HG03520 (cell line): ENCODE results near the gene CCDC81.
"Not testable (repeated sequence)": the region's sequence is repeated elsewhere in the genome, so short reads cannot be mapped to it uniquely, and the experiment has no call there.

ENCODE experiments used
- ATAC-seq: cut with Tn5 transposase; IDR thresholded peaks from one replicate; pipeline ENCODE4 v1.9.1; 2021; ENCODE audit warnings: mild to moderate bottlenecking, moderate library complexity; ENCODE audit not compliant: unreplicated experiment

The CCDC81 gene

DNA sequence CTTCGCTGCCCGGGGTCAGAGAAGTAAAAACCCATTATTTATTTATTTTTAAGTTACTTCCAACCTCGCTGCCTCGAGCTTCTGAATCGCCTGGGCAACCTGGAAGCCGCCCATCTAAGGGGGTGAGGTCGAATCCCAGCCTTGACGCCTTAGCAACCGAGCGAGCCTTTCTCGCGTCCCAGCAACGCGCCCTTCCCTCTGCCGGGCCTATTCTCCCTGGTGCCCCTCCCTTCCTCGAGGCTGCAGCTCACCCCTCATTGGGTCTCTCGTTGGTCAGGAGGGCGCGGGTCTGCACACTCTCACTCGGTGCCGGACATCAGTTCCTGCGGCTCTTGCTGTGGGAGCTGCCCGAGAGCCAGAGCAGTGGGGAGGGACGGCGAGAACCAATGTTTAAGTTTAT lies at the start of gene CCDC81:
Gene CCDC81, plus strand, starts transcription at position 302 of the 400 bp plus-strand sequence. CDS start 277 bp downstream, outside the sequence.
- no peak for ATAC-seq

DNA sequence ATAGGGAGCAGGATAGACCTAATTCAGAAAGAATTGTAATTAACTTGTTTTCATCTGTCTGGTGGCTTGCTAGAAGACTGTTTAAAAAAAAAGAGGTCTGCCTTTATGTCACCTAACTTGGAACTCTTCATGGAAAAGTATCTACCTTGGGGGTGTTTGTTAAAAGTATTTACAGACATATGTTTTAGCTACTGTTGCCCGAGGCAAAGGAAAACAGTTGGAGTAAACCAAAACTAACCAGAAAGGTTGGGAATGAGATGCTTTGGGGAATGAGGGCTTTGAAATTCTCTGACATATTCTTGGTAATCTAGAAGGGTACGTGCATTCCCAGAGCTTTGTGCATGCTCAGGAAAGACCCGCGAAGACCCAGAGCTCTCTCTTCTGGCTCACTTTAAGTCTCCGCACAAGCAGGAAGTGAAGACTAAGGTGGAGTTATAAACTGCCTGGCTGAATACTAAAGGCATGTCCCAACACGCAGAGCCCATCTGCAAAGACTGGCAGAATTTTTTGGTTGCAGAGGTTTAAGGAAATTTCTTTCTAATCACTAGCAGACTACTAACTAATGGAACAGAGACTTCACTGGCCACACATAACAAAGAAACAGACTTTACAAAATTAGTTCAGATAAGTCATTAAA lies 39.4 kb upstream of the CCDC81 start:
- ATAC-seq = no peak

DNA sequence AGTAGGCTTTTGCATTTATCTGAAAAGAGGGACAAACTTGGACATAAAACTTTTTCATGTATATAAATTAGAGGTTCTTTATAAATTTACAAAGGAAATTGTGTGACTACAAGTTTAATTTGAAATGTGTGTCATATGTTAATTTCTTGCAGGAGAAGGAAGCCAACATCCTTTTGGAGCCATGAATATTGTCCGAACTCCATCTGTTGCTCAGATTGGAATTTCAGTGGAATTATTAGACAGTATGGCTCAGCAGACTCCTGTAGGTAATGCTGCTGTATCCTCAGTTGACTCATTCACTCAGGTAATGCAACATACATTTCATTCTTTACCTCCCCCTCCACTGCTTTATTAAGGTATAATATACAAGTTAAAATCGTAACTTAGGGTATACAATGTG lies 37.5 kb upstream of the CCDC81 start:
- no peak for ATAC-seq

DNA sequence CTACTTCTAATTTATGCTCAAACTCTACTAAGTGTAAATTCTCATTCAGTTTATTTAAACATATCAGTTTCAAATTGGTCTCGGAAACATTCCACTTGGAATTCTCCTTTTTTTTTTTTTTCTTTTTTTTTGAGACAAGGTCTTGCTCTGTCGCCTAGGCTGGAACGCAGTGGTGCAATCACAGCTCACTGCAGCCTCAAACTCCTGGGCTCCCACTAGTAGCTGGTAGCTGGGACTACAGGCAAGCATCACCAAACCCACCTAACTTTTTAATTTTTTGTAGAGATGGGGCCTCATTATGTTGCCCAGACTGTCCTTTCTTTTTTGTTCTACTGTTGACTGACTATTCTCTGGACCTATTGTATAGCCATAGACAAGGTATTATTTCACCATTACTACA lies 33.3 kb upstream of the CCDC81 start:
- no peak for ATAC-seq

DNA sequence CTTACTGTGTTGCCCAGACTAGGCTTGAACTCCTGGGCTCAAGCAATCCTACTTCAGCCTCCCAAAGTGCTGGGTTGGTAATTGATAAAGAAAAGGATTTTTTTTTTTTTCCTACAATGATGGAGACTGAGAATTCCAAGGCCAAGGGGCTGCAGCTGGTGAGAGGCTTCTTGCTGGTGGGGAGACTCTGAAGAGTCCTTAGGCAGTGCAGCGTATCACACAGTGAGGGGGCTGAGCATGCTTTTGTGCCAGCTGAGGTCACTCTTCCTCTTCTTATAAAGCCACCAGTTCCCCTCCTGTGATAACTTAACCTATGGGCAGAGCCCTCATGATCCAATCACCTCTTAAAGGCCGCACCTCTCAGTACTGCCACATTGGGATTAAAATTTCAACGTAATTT lies 28.2 kb upstream of the CCDC81 start:
- ATAC-seq = no peak

DNA sequence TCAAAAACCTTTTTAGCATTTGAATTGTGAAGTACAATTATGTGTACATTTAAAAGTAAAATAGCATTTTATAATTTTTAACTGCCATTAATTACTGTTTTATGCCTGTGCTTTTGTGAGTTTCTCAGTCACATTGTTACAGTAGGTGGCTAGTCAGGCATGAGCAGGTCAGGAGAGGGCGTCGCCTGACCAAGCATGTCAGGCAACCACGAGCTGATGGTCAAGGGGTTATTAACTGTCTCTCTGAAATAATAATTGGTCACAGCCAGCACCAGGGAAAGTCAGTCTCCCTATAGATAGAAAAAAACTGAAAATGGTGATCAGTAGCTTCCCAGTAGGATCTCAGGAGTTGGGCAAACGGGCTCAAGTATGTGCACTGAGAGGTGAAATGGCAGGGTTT lies 19.4 kb upstream of the CCDC81 start:
- ATAC-seq = no peak

DNA sequence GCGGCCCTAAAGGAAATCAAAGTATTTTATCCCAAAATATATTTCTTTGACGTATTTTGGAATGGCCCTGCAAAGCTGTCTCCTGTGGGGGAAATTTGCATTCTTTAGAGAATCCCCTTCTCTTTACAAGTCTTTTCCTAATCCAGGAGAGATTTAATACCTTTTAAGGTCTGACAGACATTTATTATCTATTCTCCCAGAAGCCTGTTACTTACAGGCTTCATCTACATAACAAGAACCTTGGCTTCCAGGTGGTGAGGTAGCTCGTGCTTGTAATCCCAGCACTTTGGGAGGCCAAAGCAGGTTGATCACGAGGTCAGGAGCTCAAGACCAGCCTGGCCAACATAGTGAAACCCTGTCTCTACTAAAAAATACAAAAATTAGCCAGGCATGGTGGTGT lies 17.3 kb upstream of the CCDC81 start:
- not testable (repeated sequence) for ATAC-seq

DNA sequence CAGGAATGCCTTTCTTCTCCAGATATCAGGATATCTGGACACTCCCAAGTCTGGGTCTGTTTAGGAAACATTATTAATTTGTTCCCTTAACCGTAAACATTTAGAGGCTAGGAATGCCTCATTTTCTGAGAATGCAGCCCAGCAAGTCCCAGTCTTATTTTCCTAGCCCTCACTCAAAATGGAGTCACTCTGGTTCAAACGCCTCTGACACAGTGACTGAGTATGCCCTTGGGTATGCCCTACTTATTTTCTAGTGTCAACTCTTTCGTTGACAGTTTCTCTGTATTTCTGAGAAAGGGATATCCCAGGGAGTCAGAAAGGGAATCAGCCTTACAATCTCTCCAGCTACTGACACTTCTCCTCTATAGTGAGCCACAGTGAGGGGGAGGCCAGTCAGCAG lies 16.0 kb upstream of the CCDC81 start:
- ATAC-seq = no peak

DNA sequence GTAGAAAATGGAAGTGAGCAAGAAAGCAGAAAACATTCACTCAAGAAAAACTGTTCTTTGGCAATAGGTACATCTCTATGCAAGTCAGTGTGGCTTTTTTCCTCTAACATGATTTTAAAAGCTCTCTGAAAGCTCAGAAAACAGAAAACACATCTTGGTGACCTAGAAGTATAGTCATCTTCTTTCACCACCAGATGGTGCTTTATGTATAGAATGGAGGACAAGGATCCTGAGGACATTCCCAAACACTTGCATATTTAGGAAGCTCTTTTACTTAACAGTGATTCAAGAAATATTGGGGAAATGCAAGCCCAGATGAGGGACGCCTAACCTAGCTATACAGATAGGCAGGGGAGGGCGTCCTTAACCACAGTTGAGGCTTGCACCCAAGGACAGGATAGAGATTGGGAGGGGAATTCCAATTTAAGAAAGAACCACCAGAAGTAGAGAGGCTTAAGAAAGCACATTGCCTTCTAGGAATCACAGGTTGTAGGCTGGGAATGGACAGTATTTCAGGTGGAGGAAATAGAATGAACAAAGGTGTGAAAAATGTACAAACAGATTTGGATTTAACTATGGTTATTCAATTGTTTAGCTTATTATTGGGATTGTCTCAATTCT lies 13.8 kb upstream of the CCDC81 start:
- ATAC-seq = no peak

DNA sequence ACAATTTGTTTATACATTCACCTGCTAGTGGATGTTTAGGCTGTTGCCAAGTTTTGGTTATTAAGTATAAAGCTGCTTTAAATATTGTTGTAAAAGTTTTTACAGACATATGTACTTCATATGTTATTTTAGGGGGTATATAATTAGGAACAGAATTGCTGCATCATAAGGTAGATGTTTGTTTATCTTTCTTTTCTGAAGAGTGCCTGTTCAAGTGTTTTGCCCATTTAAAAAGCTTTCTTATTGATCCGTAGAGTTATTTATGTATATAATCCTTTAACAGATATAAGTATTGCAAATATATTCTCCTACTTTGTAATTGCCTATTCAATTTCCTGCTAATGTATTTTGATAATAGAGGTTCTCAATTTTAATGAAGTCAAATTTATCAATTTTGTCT lies 11.3 kb upstream of the CCDC81 start:
- no peak for ATAC-seq

DNA sequence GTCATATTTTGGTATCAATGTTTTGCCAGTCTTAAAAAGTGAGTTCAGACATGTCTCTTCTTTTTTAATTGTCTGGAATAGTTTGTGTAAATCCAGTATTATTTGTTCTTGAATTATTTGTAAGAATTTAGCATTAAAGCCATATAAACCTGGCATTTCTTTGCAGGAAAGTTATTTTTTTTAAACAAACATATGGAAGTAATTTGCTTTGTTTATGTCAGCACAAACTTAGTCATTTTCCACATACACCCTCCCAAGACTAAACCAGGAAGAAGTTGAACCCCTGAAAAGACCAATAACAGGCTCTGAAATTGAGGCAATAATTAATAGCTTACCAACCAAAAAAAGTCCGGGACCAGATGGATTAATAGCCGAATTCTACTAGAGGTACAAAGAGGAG lies 9.1 kb upstream of the CCDC81 start:
- no peak for ATAC-seq

DNA sequence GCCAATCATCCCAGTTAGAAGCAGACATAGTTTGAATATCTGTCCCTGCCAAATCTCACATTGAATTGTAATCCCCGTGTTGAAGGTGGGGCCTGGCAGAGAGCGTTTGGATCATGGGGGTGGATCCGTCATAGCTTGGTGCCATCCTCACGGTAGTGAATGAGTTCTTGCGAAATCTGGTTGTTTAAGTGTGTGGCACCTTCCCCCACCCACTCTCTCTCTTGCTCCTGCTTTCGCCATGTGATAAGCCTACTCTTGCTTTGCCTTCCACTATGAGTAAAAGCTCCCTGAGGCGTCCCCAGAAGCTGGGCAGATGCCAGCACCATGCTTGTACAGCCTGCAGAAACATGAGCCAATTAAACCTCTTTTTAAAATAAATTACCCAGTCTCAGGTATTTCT lies 5.0 kb upstream of the CCDC81 start:
- no peak for ATAC-seq

DNA sequence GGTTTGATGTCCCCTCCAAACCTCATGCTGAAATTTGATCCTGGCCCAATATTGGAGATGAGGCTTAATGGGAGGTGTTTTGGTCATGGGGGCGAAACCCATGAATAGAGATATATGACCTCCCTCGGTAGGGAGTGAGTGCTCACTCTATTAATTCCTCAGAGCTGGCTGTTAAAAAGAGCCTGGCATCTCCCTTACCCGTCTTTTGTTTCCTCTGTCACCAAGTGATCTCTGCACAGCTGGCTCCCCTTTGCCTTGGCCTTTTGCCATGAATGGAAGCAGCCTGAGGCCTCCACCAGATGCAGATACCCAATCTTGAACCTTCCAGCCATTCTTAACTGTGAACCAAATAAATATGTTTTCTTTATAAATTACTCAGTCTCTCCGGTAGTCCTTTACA lies 4.5 kb upstream of the CCDC81 start:
- ATAC-seq = no peak

DNA sequence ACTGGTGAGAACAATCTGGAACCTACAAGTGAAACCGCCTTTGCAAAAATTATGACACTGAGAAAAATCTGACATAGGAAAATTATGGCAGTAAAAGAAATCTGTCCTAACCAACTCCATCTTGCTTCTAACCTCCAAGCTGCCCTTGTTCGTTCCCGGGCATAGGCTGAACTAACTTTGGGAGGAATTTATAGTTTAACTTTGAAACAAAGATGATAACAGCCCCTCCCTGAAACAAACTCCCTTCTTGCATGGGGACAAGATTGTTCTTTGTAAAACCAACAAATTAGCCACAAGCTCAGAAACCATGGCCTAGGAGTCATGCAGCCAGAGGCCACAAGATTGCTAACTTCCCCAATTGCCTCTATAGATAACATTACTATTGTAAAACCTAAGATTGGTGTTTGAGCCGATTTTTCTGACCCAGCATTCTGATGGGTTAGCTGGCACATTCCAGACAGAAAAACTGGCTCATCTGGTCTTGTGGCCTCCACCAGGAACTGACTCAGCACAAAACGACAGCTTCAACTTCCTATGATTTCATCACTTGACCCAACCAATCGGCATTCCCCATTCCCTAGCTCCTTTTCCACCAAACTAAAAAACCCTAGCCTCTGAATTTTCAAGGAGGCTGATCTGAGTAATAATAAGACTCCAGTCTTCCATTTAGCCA lies 3.6 kb upstream of the CCDC81 start:
- no peak for ATAC-seq

DNA sequence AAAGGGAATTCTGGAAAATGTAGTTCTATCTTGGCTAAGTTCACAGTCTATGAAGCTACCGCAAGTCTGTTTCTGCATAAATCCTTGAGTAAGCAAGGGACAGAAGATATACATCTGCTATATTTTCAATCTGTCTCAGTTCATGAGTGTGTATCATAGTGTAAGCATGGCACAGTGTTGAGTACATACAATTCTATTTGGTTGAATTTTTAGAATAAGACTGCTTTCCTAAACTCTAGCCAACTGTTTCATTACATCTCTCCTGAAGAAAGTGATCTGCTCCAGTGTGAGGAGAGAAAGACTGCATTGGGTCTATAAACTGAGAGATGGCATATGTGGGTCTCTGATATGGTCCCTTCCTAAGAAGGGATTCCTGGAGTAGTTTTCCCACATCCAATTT lies 2.6 kb upstream of the CCDC81 start:
- ATAC-seq = no peak

DNA sequence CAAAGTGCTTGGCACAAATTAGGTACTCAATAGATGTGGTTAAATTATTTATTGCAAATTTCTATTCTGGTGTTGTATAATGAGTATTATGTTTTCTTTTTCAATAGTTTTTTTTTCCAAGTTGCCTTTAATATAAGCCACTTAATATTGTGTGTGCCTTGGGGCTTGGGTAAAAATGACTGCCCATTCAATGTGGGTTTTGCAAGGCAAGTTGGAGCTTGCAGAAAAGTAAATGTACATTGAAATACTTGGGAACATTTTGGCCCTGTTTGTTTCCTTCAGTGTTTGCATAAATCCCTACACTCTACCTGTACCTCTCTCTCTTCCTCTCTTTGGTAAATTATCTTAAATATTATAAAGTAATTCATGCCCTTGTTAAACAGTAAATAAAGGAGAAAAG lies 2.1 kb upstream of the CCDC81 start:
- ATAC-seq = no peak

DNA sequence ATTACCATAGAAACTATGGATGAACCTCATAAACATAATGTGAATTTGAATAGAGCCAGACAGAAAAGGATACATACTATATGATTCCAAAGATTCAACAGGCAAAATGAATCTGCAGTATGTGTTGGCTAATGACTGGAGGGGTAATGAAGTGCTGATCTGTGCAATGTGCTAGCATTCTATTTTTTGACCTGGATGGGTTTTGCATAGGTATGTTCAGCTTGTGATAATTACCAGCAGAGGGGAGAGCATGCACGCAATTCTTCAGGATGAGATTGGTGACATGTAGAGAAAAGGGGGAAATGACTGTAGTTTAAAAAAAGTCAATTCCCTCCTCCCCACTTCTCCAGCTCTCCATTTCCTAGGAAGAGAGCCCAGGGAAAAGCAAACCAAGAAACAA lies 618 bp upstream of the CCDC81 start:
- ATAC-seq = no peak

DNA sequence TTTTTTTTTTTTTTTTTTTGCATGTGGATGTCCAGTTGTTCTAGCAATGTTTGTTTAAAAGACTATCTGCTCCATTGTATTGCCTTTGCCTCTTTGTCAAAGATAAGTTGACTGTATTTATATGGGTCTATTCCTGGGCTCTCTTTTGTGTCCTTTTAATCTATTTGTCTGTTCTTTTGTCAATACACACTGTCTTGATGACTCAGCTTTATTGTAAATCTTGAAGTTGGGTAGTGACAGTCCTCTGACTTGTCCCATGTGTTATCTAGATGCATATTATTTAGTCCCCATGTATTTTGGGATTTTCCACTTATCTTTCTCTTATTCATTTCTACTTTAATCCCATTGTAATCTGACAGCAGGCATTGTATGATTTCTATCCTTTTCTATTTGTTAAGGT lies 3.3 kb downstream of the CCDC81 start:
- ATAC-seq = no peak

DNA sequence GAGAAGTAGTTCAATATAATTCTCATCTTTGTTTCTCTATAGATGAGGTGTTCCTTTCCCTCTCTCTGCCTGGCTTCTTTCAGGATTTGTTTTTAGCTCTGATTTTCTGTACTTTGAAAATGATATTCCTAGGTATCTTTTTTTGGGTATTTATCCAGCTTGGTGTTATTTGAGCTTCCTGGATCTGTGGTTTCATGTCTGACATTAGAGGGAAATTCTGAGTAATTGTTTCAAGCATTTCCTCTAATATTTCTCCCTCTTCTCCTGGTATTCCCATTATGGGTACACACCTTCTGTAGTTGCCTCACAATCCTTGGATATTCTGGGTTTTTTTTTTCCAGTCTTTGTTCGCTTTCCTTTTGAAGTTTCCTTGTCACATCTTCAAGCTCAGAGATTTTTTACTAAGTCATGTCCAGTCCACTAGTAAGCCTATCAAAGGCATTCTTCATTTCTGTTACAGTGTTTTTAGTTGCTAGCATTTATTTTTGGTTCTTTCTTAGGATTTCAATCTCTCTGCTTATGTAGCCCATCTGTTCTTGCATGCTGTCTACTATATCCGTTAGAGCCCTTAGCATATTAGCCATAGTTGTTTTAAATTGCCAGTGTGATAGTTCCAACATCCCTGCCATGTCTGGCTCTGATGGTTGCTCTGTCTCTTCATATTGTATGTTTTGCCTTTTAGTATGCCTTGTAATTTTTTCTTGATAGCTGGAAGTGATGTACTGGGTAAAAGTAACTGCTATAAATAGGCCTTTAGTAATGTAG lies 5.8 kb downstream of the CCDC81 start:
- no peak for ATAC-seq

DNA sequence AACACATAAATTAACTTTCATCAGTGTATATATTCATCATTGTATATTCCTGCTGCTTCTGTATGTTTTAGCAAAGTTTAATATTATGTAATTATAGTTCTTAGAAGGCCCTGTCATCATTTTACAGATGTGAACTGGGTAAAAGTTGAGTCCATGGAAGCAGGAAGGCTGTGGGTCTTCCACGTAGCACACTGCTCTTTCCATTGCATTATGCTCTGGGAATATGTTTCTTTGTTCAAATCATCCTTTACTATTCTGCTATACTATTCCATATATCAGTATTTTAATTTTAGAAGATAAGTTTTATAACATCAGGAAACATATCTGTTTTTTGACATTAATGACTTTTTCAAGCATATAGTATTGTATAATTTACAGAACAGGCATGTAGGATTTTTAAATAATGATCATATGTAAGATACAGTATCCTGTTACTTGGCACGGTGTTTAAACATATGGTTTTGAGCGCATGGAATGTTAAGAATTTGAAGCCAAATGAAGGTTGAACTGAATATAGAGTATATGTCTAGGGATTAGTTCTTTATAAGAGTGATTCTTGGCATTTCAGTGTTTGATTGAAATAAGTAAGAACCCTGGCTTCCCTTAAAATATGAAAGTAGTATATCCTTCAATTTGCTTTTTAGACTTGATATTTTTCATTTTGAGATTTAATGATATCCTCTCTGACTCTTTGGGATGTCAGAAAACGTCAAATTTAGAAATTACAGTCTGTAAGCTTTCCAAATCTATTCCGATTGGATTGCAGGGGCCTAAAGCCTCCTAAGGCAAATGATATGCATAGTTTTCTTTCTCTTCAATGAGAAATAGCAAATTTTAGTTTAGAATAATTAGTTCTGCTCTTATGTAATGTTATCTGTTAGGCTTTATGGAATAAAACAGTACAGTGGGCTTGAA lies 8.6 kb downstream of the CCDC81 start:
- no peak for ATAC-seq

DNA sequence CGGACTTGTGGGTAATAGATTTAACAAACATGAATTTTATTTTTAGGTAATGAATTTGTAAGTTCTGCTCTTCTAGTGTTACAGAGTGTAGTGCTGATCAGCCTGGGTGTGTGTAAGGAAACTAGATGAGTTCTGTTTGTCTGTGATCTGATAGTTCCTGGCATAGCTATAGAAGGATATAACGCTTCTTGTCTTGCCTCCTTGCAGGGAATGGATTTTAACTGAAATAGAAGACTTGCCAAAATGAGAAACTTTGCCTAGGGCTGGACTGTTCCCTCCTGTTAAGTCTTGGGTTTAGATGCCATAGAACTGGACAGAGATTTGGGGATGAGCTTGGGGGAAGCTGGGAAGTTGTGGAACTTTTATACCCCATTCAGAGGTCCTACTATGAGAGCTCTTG lies 11.6 kb downstream of the CCDC81 start:
- ATAC-seq = no peak
